H9 (cell line): ENCODE measurements around the gene PHKG2. TPM values are rescaled to one million over a fixed set of nuclear protein-coding genes. Genes with fewer than 3 reads are reported as not detected.
"Not testable (repeated sequence)": the region's sequence is repeated elsewhere in the genome, so short reads cannot be mapped to it uniquely, and the experiment has no call there.

Source experiments
- DNase-seq: peaks from one replicate; pipeline ENCODE4 v3.0.0-alpha.2; 2017
- H2AFZ ChIP-seq: one replicate; pipeline ENCODE4 v1.6.1; 2013; ENCODE audit warnings: mild to moderate bottlenecking, low read length, control low read depth, moderate library complexity
- H2AK5ac ChIP-seq: 2 replicates; pipeline ENCODE4 v1.6.1; 2013; ENCODE audit warnings: low read length, control low read depth, mixed read lengths; ENCODE audit not compliant: insufficient read length
- H2BK120ac ChIP-seq: one replicate; pipeline ENCODE4 v1.6.1; 2013; ENCODE audit warnings: low read depth, mild to moderate bottlenecking, low read length, control low read depth, inconsistent platforms; ENCODE audit not compliant: poor library complexity, severe bottlenecking
- H2BK12ac ChIP-seq: 2 replicates; pipeline ENCODE4 v1.6.1; 2013; ENCODE audit warnings: low read length, control low read depth, mixed read lengths, low read depth; ENCODE audit not compliant: insufficient read length
- H2BK15ac ChIP-seq: 2 replicates; pipeline ENCODE4 v1.6.1; 2013; ENCODE audit warnings: low read depth, low read length, control low read depth
- H2BK20ac ChIP-seq: one replicate; pipeline ENCODE4 v1.6.1; 2013; ENCODE audit warnings: low read depth, mild to moderate bottlenecking, low read length, control low read depth, inconsistent platforms; ENCODE audit not compliant: poor library complexity, severe bottlenecking
- H2BK5ac ChIP-seq: 2 replicates; pipeline ENCODE4 v1.6.1; 2013; ENCODE audit warnings: low read length, control low read depth, mixed read lengths; ENCODE audit not compliant: insufficient read length
- H3K14ac ChIP-seq: 2 replicates; pipeline ENCODE4 v1.6.1; 2013; ENCODE audit warnings: low read length, control low read depth; ENCODE audit not compliant: insufficient read depth
- H3K18ac ChIP-seq: 2 replicates; pipeline ENCODE4 v1.6.1; 2013; ENCODE audit warnings: low read depth, mild to moderate bottlenecking, mixed read lengths, low read length, control low read depth; ENCODE audit not compliant: insufficient read length
- H3K23ac ChIP-seq: 2 replicates; pipeline ENCODE4 v1.6.1; 2013; ENCODE audit warnings: low read length, control low read depth, mixed read lengths, low read depth; ENCODE audit not compliant: insufficient read length
- H3K23me2 ChIP-seq: 2 replicates; pipeline ENCODE4 v1.6.1; 2013; ENCODE audit warnings: low read depth, mild to moderate bottlenecking, mixed read lengths, low read length, control low read depth; ENCODE audit not compliant: insufficient read length, poor library complexity, severe bottlenecking
- H3K27ac ChIP-seq: 2 replicates; pipeline ENCODE4 v1.5.1; 2013; ENCODE audit warnings: low read length, control low read depth, mixed read lengths, low read depth; ENCODE audit not compliant: insufficient read length
- H3K27me3 ChIP-seq: 2 replicates; pipeline ENCODE4 v1.6.1; 2013; ENCODE audit warnings: low read length, control low read depth, inconsistent platforms; ENCODE audit not compliant: insufficient read depth
- H3K4ac ChIP-seq: 2 replicates; pipeline ENCODE4 v1.6.1; 2013; ENCODE audit warnings: low read depth, mild to moderate bottlenecking, control low read depth, inconsistent platforms, low read length, moderate library complexity
- H3K4me1 ChIP-seq: 2 replicates; pipeline ENCODE4 v1.6.1; 2013; ENCODE audit warnings: low read length, control low read depth, inconsistent platforms; ENCODE audit not compliant: insufficient read depth
- H3K4me2 ChIP-seq: 2 replicates; pipeline ENCODE4 v1.6.1; 2013; ENCODE audit warnings: low read length, control low read depth, mixed read lengths; ENCODE audit not compliant: insufficient read length, insufficient read depth
- H3K56ac ChIP-seq: 2 replicates; pipeline ENCODE4 v1.6.1; 2013; ENCODE audit warnings: low read depth, mild to moderate bottlenecking, mixed read lengths, low read length, control low read depth; ENCODE audit not compliant: insufficient read length
- H3K79me1 ChIP-seq: 2 replicates; pipeline ENCODE4 v1.6.1; 2013; ENCODE audit warnings: low read depth, mild to moderate bottlenecking, moderate library complexity, low read length, control low read depth, inconsistent platforms; ENCODE audit not compliant: insufficient read depth, poor library complexity, severe bottlenecking
- H3K79me2 ChIP-seq: 2 replicates; pipeline ENCODE4 v1.6.1; 2013; ENCODE audit warnings: low read length, control low read depth, inconsistent platforms; ENCODE audit not compliant: insufficient read depth
- H3K9ac ChIP-seq: 2 replicates; pipeline ENCODE4 v1.6.1; 2013; ENCODE audit warnings: low read length, control low read depth, mixed read lengths; ENCODE audit not compliant: insufficient read length; ENCODE audit errors: extremely low read depth
- H3K9me3 ChIP-seq: one replicate; pipeline ENCODE4 v1.6.1; 2013; ENCODE audit warnings: low read depth, low read length, inconsistent platforms; ENCODE audit not compliant: control insufficient read depth
- H3T11ph ChIP-seq: one replicate; pipeline ENCODE4 v1.6.1; 2013; ENCODE audit warnings: mild to moderate bottlenecking, low read length, control low read depth, inconsistent platforms
- H4K20me1 ChIP-seq: one replicate; pipeline ENCODE4 v1.6.1; 2013; ENCODE audit not compliant: control insufficient read depth, insufficient read length, insufficient read depth
- H4K5ac ChIP-seq: 2 replicates; pipeline ENCODE4 v1.6.1; 2013; ENCODE audit warnings: low read depth, mild to moderate bottlenecking, mixed read lengths, low read length, control low read depth; ENCODE audit not compliant: insufficient read length
- H4K8ac ChIP-seq: replicated peaks from 2 replicates; pipeline ENCODE4 v1.6.1; 2013; ENCODE audit warnings: low read length, control low read depth, mixed read lengths, low read depth; ENCODE audit not compliant: insufficient read length
- H4K91ac ChIP-seq: 2 replicates; pipeline ENCODE4 v1.6.1; 2013; ENCODE audit warnings: low read depth, mild to moderate bottlenecking, moderate library complexity, mixed read lengths, low read length, control low read depth; ENCODE audit not compliant: insufficient read length
- H3K27ac Mint-ChIP-seq, 3 experiments: 2 replicates in 2 of 3; 3 replicates in 1 of 3; pipeline ENCODE4 v1.8.0; 2020 to 2021; ENCODE audit warnings: mixed read lengths in 3 of 3, mild to moderate bottlenecking in 1 of 3, moderate library complexity in 1 of 3
- H3K27me3 Mint-ChIP-seq: 2 replicates; pipeline ENCODE4 v1.8.0; 2021; ENCODE audit warnings: low read depth, mild to moderate bottlenecking, moderate library complexity, mixed read lengths
- H3K36me3 Mint-ChIP-seq, 3 experiments: 2 replicates in 2 of 3; 3 replicates in 1 of 3; pipeline ENCODE4 v1.8.0; 2020 to 2021; ENCODE audit warnings: low read depth in 3 of 3, mixed read lengths in 3 of 3; ENCODE audit not compliant: insufficient read depth in 1 of 3
- H3K4me1 Mint-ChIP-seq, 2 experiments: 2 replicates each; pipeline ENCODE4 v1.8.0; 2020; ENCODE audit warnings: mixed read lengths in 2 of 2
- H3K4me3 Mint-ChIP-seq, 2 experiments: 2 replicates in 1 of 2; 3 replicates in 1 of 2; pipeline ENCODE4 v1.8.0; 2020 to 2021; ENCODE audit warnings: mild to moderate bottlenecking in 2 of 2, mixed read lengths in 2 of 2, moderate library complexity in 1 of 2
- H3K9me3 Mint-ChIP-seq, 2 experiments: 2 replicates in 1 of 2; 3 replicates in 1 of 2; pipeline ENCODE4 v1.8.0; 2020; ENCODE audit warnings: mild to moderate bottlenecking in 2 of 2, mixed read lengths in 2 of 2, moderate library complexity in 1 of 2
- CTCF ChIP-seq: fragments of 200-600 bp; sonication (generic); conservative IDR thresholded peaks from 3 replicates; pipeline ENCODE4 v1.8.0; 2021; ENCODE audit warnings: antibody characterized with exemption, mild to moderate bottlenecking
- WGBS: extraction: QIAGEN DNeasy Blood & Tissue Kit; methylation state at CpG from one replicate; pipeline ENCODE4 v1.1.7; 2013; ENCODE audit warnings: missing lambda C conversion rate, low lambda C conversion rate, mixed read lengths; ENCODE audit not compliant: insufficient read length; ENCODE audit errors: extremely low coverage; 5-methylcytosine and 5-hydroxymethylcytosine counted together
- total RNA-seq: library from RNA; stranded (reverse); gene quantifications from 2 replicates; pipeline ENCODE4 v1.2.1, GENCODE V29; 2021

The PHKG2 gene
- total RNA-seq, 1 experiment from 2014 or later: 46.6 TPM

- Histone ChIP-seq H2AFZ (no peak overlapping the region), H4K91ac (no peak overlapping the region), H2BK20ac (no peak overlapping the region), H3K4me1 (peaks cover 3% of the 10 kb centered on the region; the same call in 1 of the 2 replicates), H3K14ac (no peak overlapping the region), H4K20me1 (peaks cover 2% of the 10 kb centered on the region), H3K18ac (no peak overlapping the region), H3K23ac (no peak overlapping the region), H3K56ac (no peak overlapping the region), H2BK15ac (no peak overlapping the region), H2AK5ac (no peak overlapping the region), H2BK5ac (no peak overlapping the region), H3K9me3 (no peaks in the 10 kb centered on the region), H3K27me3 (peaks cover 4% of the 10 kb centered on the region; the same call in 1 of the 2 replicates), H3K9ac (no peak overlapping the region), H4K8ac (no peak overlapping the region), H3T11ph (no peak overlapping the region), H2BK120ac (no peak overlapping the region), H3K4ac (no peak overlapping the region), H3K4me2 (no peak overlapping the region), H4K5ac (no peak overlapping the region), H3K27ac (no peak overlapping the region), H2BK12ac (no peak overlapping the region), H3K79me2 (peaks cover 9% of the 10 kb centered on the region; the same call in 1 of the 2 replicates), H3K79me1 (peaks cover 7% of the 10 kb centered on the region), H3K23me2 (peaks cover 9% of the 10 kb centered on the region)
- H3K4me3 Mint-ChIP-seq: no peak overlapping the region
- DNase-seq: no peak
- no CpG with 5 or more reads among the region's 5 CpGs for WGBS
- peaks cover 19 to 53% (median 45%) of the 10 kb centered on the region in 3 experiments for H3K36me3 Mint-ChIP-seq
- no peaks in the 10 kb centered on the region for H3K9me3 Mint-ChIP-seq
- H3K27ac Mint-ChIP-seq: no peak overlapping the region
- TF ChIP-seq CTCF: no peak
- peaks cover 19% of the 10 kb centered on the region for H3K27me3 Mint-ChIP-seq
- H3K4me1 Mint-ChIP-seq: peaks cover 14 to 19% of the 10 kb centered on the region in 2 experiments
Observed at GRCh38 chr16:30700971-30701370, 47.3 kb upstream of the PHKG2 start.

- H3K14ac ChIP-seq, H3K27me3 ChIP-seq, H4K20me1 ChIP-seq, H3K79me2 ChIP-seq, H3K23ac ChIP-seq, H3K27me3 Mint-ChIP-seq, H2BK15ac ChIP-seq, H2AFZ ChIP-seq, H3K23me2 ChIP-seq, H3K9me3 ChIP-seq, H2BK120ac ChIP-seq, H3T11ph ChIP-seq, H4K8ac ChIP-seq, H4K91ac ChIP-seq, H2AK5ac ChIP-seq, H3K4ac ChIP-seq, H3K18ac ChIP-seq, H3K4me2 ChIP-seq, H3K79me1 ChIP-seq, DNase-seq, H2BK20ac ChIP-seq, H2BK12ac ChIP-seq, H3K4me3 Mint-ChIP-seq, H3K27ac ChIP-seq, H3K9ac ChIP-seq, H3K56ac ChIP-seq, H4K5ac ChIP-seq, H3K4me1 ChIP-seq, H3K9me3 Mint-ChIP-seq, H3K27ac Mint-ChIP-seq, H2BK5ac ChIP-seq: not testable (repeated sequence)
- no CpG with 5 or more reads among the region's 12 CpGs for WGBS
- Mint-ChIP-seq H3K4me1 (peaks cover 9 to 13% of the 10 kb centered on the region in 2 experiments), H3K36me3 (peaks cover 32 to 74% (median 64%) of the 10 kb centered on the region in 3 experiments)
Observed at GRCh38 chr16:30703071-30703470, 45.2 kb upstream of the PHKG2 start.
